SU-DHL-6 (cell line): ENCODE results near the gene VPS13D.

Source experiments
- EZH2phosphoT487 ChIP-seq: fragments of 200-600 bp; sonication (generic), shearing (Covaris generic); conservative IDR thresholded peaks from 2 replicates; pipeline ENCODE4 v1.6.1; 2018; ENCODE audit warnings: mild to moderate bottlenecking, antibody characterized with exemption, low read length, moderate library complexity, mixed read lengths
- TF ChIP-seq, protein P1 (sequence below): fragments of 200-600 bp; sonication (generic); IDR thresholded peaks from one replicate; pipeline ENCODE4 v1.5.1; 2017; ENCODE audit warnings: antibody characterized with exemption, mild to moderate bottlenecking, low read length, moderate library complexity; ENCODE audit not compliant: insufficient read depth, poor library complexity, severe bottlenecking

DNA sequence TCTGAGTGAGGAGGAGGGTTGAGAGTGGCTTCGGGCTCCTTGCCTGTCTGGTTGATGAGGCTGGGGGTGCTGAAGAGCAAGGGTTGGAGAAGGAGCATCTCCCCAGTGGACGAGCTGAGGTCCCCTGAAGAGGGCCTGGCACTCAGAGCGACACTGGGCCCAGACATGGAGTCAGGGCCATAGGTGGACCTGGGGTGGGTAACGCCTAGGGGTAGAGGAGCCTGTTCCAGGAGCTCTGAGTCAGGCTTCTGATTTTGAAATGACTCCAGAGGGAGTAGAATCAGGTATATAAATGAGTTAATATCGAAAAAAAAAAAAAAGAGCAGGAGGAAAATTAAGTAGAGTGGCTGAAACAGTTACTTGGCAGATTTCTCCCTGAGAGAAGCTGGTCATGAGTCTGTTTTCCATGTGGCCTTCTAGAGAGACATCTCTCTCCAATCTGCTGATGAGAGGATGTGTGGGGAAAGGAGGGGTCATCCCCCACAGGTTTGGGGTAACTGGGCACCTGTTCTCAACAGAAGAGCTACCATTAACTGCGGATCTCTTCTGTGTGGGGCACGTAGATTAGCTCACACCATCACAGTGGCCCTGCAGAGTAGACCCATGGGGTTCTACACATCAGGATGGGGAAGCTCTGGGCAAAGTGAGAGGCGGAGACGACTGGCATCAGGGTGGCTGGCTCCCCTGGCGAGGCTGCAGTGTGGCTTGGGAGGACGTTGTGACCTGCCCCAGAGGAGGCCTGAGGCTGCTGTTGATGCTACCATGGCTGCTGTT lies 272.7 kb downstream of the VPS13D start:
- TF ChIP-seq, protein P1, sequence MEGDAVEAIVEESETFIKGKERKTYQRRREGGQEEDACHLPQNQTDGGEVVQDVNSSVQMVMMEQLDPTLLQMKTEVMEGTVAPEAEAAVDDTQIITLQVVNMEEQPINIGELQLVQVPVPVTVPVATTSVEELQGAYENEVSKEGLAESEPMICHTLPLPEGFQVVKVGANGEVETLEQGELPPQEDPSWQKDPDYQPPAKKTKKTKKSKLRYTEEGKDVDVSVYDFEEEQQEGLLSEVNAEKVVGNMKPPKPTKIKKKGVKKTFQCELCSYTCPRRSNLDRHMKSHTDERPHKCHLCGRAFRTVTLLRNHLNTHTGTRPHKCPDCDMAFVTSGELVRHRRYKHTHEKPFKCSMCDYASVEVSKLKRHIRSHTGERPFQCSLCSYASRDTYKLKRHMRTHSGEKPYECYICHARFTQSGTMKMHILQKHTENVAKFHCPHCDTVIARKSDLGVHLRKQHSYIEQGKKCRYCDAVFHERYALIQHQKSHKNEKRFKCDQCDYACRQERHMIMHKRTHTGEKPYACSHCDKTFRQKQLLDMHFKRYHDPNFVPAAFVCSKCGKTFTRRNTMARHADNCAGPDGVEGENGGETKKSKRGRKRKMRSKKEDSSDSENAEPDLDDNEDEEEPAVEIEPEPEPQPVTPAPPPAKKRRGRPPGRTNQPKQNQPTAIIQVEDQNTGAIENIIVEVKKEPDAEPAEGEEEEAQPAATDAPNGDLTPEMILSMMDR: no peak
- TF ChIP-seq EZH2phosphoT487: no peak
